ENCODE measurements around the gene CHD8. TPM values are rescaled to one million over a fixed set of nuclear protein-coding genes. Genes with fewer than 3 reads are reported as not detected.

Gene CHD8
- total and polyA plus RNA-seq, 2 of the 13 experiments (the other 11 are each of a cell fraction or from before 2014, with no cell fraction given), result 35.1 to 79.6 TPM

DNA sequence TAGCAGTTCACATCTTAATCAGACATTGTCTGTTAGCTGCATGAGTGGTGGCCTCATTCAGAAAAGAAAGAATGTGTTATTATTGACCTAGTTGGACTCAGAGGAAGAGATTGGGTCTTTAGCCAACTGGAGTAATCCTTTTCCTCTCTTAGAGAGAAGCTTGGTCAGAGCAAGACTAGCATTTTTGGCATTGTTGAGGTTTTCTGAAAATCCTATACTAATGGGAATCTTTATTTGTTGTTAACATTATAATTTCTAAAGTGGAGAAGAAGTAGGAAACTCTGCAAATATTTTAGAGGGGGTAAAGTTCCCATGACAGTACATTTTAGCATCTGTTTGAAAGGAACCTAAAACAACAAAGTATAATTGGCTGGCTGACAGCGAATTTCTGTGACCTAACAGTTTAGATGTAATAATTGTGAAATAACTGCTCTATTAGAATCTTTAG, 30.7 kb upstream of the CHD8 start:
- DNase-seq (ENCODE audit: low spot score) (no peak), FAIRE-seq (no peak), ATAC-seq (no peak)
- whole genome bisulfite sequencing (ENCODE audit: low lambda C conversion rate), result 96% methylated on average over 1 of the region's 1 CpG
- intact Hi-C loops (cut with micrococcal nuclease; ENCODE audit: unreplicated experiment) (no loop called here), in situ Hi-C loops (cut with HindIII; ENCODE audit: extremely low pct_ligation_motif_present, low pct_unique_long_range_greater_than_20kb) (no loop called here)
- ChIA-PET POLR2A (no interaction called here), CTCF (ENCODE audit: low intra/inter-chr PET ratio, low total read pairs) (no interaction called here)
- TF ChIP-seq SMARCE1 (IDR thresholded peaks at IDR 0.05; ENCODE audit: borderline replicate concordance) (0 out of 2 replicates have a peak, but pooled peaks have one; percentile 14), NPAS2 (CRISPR knock-in tag; IDR thresholded peaks at IDR 0.05; ENCODE audit: borderline replicate concordance) (no peak)
- H2AFZ ChIP-seq (ENCODE audit: low read length), result no peak overlapping the region
- no peaks in the 10 kb centered on the region for H3K4me1 ChIP-seq (ENCODE audit: insufficient read depth, low read length)
- H3K27me3 ChIP-seq (ENCODE audit: control insufficient read depth in 1 of 2, insufficient read depth in 2 of 2, low read length in 2 of 2), result no peaks in the 10 kb centered on the region
- H3K9ac ChIP-seq (ENCODE audit: insufficient read depth, low read depth, low read length), result no peak overlapping the region
- H3K27ac ChIP-seq (ENCODE audit: extremely low read length, insufficient read depth, low read length), result no peak overlapping the region
- H3K9me3 ChIP-seq (ENCODE audit: low read length), result no peaks in the 10 kb centered on the region
- no TSS peak for BruUV-seq (replicated peaks)
- H4K20me1 ChIP-seq (ENCODE audit: insufficient read depth, low read length), result no peaks in the 10 kb centered on the region
- no peak overlapping the region for H3K4me3 ChIP-seq (replicated peaks in 1 of 3; ENCODE audit: insufficient read depth in 1 of 3, low read depth in 2 of 3, low read length in 3 of 3)
- H3K36me3 ChIP-seq (replicated peaks in 1 of 2; ENCODE audit: control insufficient read depth in 1 of 2, insufficient read depth in 2 of 2, low read length in 2 of 2), result peaks cover 17 to 69% of the 10 kb centered on the region in 2 experiments
- no peak overlapping the region for H3K4me2 ChIP-seq (ENCODE audit: low read depth, low read length)
- peaks cover 21% of the 10 kb centered on the region for H3K79me2 ChIP-seq (ENCODE audit: insufficient read depth, low read length)

DNA sequence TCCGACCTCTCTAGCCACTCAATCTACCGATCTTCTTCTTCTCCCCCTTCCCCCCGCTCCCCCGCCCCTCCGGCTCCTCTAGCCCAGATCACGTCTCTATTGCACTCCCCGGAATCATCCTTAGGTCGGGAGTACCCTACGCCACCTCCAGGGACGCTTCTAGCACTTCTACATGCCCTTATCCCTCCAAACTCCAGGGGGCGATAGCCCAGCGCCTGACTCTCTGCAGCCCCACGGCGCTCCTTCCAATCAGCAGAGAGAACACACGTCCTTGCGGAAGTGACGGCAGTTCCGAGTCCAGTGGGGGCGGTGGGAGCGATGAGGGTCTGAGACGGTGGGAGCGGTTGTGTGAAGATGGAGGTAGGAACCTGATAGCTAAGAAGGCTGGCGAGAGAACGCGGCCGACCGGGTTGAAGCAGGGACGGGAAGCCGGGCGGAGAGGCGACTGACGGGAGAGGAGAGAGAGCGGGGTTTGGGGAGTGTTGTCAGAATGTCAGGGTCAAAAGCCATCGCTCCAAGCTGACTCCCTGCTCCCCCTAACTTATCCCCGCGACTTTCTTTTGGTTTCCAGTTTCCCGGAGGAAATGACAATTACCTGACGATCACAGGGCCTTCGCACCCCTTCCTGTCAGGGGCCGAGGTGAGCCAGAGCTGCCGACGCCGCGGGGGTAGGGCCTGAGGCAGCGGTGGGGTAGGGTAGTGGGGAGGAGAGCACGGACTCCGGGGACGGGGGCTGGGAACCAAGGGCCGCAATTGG, 21.2 kb upstream of the CHD8 start, which contains the start of the genes RAB2B and TOX4:
RAB2B (minus strand) TSS at position 35 of the 757 bp plus-strand sequence. CDS start 87 bp downstream, outside the sequence.
TOX4 (plus strand) TSS at position 271 of the 757 bp plus-strand sequence; CDS start at position 355, 84 bp downstream.
- H2AFZ ChIP-seq (ENCODE audit: low read length), result peak within 1 kb of the TSS; percentile 88
- H3K4me3 ChIP-seq (replicated peaks in 1 of 3; ENCODE audit: insufficient read depth in 1 of 3, low read depth in 2 of 3, low read length in 3 of 3), result peak within 1 kb of the TSS; percentile 83 to 99 (median 87)
- peak within 1 kb of the TSS; percentile 87 for H3K27ac ChIP-seq (ENCODE audit: extremely low read length, insufficient read depth, low read length)
- DNase-seq (ENCODE audit: low spot score) (peak; percentile 100), FAIRE-seq (peak; percentile 93), ATAC-seq (peak; percentile 97)
- H3K4me1 ChIP-seq (ENCODE audit: insufficient read depth, low read length), result peaks cover 34% of the 10 kb centered on the region
- no peaks in the 10 kb centered on the region for H4K20me1 ChIP-seq (ENCODE audit: insufficient read depth, low read length)
- no peaks in the 10 kb centered on the region for H3K9me3 ChIP-seq (ENCODE audit: low read length)
- peaks cover 7 to 30% of the 10 kb centered on the region in 2 experiments for H3K36me3 ChIP-seq (replicated peaks in 1 of 2; ENCODE audit: control insufficient read depth in 1 of 2, insufficient read depth in 2 of 2, low read length in 2 of 2)
- ChIA-PET CTCF (ENCODE audit: low intra/inter-chr PET ratio, low total read pairs) (interaction anchor here (0.7 to 2.0 kb wide), 3 partner anchors 21 to 81 kb away, joined by 3 to 19 read pairs (median 12); partner anchors contain the start of gene CHD8), POLR2A (interaction anchor here (0.5 to 5.2 kb wide), 15 partner anchors 8 to 795 kb away, joined by 3 to 47 read pairs (median 4); partner anchors contain the start of genes CHD8, METTL3 and SALL2)
- WGBS (ENCODE audit: low lambda C conversion rate), result 2% methylated on average over 49 of the region's 49 CpGs
- BruUV-seq (replicated peaks), result no TSS peak
- peak within 1 kb of the TSS; percentile 84 for H3K4me2 ChIP-seq (ENCODE audit: low read depth, low read length)
- H3K79me2 ChIP-seq (ENCODE audit: insufficient read depth, low read length), result peaks cover 52% of the 10 kb centered on the region
- H3K9ac ChIP-seq (ENCODE audit: insufficient read depth, low read depth, low read length), result peak within 1 kb of the TSS; percentile 95
- intact Hi-C loops (cut with micrococcal nuclease; ENCODE audit: unreplicated experiment) (loop anchor here (1.0 to 2.0 kb wide), 9 partner anchors 21 to 1016 kb away; partner anchors contain the start of genes CHD8, HNRNPC, METTL3 and PIP4P1), in situ Hi-C loops (cut with HindIII; ENCODE audit: extremely low pct_ligation_motif_present, low pct_unique_long_range_greater_than_20kb) (no loop called here)
- H3K27me3 ChIP-seq (ENCODE audit: control insufficient read depth in 1 of 2, insufficient read depth in 2 of 2, low read length in 2 of 2), result no peaks in the 10 kb centered on the region; a peak in 1 of 5 replicates
- peak; percentile 83 for TF ChIP-seq ZNF331 (CRISPR knock-in tag; IDR thresholded peaks at IDR 0.05)
- peak; percentile 75; the same call in 1 of the 2 replicates for TF ChIP-seq GTF3A (CRISPR knock-in tag; conservative IDR thresholded peaks at IDR 0.05)
- no peak for TF ChIP-seq ZC3H4 (CRISPR knock-in tag; IDR thresholded peaks at IDR 0.05; ENCODE audit: borderline replicate concordance)
- TF ChIP-seq MBD4 (IDR thresholded peaks at IDR 0.05; ENCODE audit: borderline replicate concordance, low read length), result no peak
- TF ChIP-seq, protein P1, sequence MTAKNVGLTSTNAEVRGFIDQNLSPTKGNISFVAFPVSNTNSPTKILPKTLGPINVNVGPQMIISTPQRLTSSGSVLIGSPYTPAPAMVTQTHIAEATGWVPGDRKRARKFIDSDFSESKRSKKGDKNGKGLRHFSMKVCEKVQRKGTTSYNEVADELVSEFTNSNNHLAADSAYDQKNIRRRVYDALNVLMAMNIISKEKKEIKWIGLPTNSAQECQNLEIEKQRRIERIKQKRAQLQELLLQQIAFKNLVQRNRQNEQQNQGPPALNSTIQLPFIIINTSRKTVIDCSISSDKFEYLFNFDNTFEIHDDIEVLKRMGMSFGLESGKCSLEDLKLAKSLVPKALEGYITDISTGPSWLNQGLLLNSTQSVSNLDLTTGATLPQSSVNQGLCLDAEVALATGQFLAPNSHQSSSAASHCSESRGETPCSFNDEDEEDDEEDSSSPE (CRISPR knock-in tag; IDR thresholded peaks at IDR 0.05), result peak; percentile 34; the same call in 1 of the 2 replicates
- TF ChIP-seq, protein P2, sequence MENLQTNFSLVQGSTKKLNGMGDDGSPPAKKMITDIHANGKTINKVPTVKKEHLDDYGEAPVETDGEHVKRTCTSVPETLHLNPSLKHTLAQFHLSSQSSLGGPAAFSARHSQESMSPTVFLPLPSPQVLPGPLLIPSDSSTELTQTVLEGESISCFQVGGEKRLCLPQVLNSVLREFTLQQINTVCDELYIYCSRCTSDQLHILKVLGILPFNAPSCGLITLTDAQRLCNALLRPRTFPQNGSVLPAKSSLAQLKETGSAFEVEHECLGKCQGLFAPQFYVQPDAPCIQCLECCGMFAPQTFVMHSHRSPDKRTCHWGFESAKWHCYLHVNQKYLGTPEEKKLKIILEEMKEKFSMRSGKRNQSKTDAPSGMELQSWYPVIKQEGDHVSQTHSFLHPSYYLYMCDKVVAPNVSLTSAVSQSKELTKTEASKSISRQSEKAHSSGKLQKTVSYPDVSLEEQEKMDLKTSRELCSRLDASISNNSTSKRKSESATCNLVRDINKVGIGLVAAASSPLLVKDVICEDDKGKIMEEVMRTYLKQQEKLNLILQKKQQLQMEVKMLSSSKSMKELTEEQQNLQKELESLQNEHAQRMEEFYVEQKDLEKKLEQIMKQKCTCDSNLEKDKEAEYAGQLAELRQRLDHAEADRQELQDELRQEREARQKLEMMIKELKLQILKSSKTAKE (CRISPR knock-in tag; IDR thresholded peaks at IDR 0.05; ENCODE audit: borderline replicate concordance), result no peak; the same call in none of the 2 replicates
- TF ChIP-seq, protein P3, sequence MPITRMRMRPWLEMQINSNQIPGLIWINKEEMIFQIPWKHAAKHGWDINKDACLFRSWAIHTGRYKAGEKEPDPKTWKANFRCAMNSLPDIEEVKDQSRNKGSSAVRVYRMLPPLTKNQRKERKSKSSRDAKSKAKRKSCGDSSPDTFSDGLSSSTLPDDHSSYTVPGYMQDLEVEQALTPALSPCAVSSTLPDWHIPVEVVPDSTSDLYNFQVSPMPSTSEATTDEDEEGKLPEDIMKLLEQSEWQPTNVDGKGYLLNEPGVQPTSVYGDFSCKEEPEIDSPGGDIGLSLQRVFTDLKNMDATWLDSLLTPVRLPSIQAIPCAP (CRISPR knock-in tag; IDR thresholded peaks at IDR 0.05; ENCODE audit: low read depth), result no peak; the same call in 1 of the 2 replicates
